GM12878 (cell line): ENCODE results near the gene TROAP.

Experiments
- SKIL ChIP-seq: fragments of 450-650 bp; IDR thresholded peaks from 2 replicates; pipeline ENCODE4 v1.6.1; 2017; ENCODE audit warnings: mild to moderate bottlenecking, low read depth, inconsistent platforms; ENCODE audit not compliant: poor library complexity, severe bottlenecking
- TF ChIP-seq, protein P1 (sequence below): IDR thresholded peaks from 2 replicates; pipeline ENCODE4 v1.6.1; 2012; ENCODE audit warnings: low read depth, low read length, improper control_type of control experiment

DNA sequence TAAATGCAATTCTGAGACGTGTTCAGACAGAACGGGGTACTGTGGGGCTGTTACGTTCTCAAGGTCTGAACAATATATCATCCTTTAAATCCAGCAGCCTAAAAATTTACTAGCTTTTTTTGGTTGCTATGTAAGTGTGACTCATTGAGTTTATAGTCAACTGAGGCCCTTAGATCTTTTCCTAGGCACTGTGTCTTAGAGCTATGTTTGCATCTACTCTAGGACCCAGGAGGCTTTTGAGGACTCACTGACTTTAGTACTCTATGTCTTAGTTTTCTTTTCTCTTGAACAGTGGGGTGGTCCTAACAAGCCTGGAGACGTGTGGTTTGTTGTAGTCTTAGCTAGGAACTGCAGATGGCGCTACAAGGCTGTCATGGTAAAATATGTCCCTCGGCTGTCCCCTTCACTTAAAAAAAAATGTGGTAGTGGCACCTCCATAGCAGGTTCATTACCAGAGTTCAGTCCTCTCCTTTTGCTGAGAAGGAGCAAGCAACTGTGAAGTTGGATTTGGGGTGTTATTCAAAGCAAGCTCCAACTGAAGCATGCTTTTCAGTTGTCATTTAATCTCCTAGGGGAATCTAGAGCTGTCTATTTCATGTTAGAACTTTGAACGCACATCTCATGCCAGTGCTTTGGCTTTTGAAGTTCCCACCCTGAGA, 35.6 kb downstream of the TROAP start:
- TF ChIP-seq, protein P1, sequence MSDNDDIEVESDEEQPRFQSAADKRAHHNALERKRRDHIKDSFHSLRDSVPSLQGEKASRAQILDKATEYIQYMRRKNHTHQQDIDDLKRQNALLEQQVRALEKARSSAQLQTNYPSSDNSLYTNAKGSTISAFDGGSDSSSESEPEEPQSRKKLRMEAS, result no peak
- TF ChIP-seq SKIL, result no peak
